HepG2 (cell line): Measurements from ENCODE around the gene PACS1. TPM values are rescaled to one million over a fixed set of nuclear protein-coding genes. Genes with fewer than 3 reads are reported as not detected.
A peak's percentile ranks its signal among the peaks of the same experiment; 100 is the strongest.

ENCODE experiments used
- ATAC-seq: fragments of 200-7000 bp; cut with Tn5 transposase; 3 replicates; pipeline ENCODE4 v1.9.1; 2020; ENCODE audit warnings: mild to moderate bottlenecking, moderate library complexity
- BruUV-seq: library from RNA; stranded (reverse); fragments of 400-500 nt; replicated peaks from 2 replicates; lab custom pipeline; 2021; lab: Mats Ljungman, UMichigan
- CTCF ChIA-PET: fragments of 300-600 bp; formaldehyde crosslinking; extraction: SDS; loops from one replicate; lab custom pipeline; 2021; ENCODE audit warnings: low total read pairs, inconsistent platforms, low intra/inter-chr PET ratio; lab: Yijun Ruan, JAX
- POLR2A ChIA-PET: fragments of 350-600 bp; sonication (Branson Sonifier 250); formaldehyde crosslinking; loops from one replicate; lab custom pipeline; 2020; ENCODE audit warnings: antibody characterized with exemption, inconsistent platforms; lab: Yijun Ruan, JAX
- DNase-seq: peaks from one replicate; pipeline ENCODE4 v3.0.0-alpha.2; 2015; ENCODE audit warnings: low spot score
- FAIRE-seq: peaks from 3 replicates; lab custom pipeline; 2011; peaks lifted over from hg19 to GRCh38; lab: Jason Lieb, UNC
- H2AFZ ChIP-seq: one replicate; pipeline ENCODE4 v1.6.1; 2011; ENCODE audit warnings: low read length, inconsistent platforms
- H3K27ac ChIP-seq: fragments of 300-600 bp; 3 replicates; pipeline ENCODE4 v1.8.0; 2011; ENCODE audit warnings: mixed run types, mild to moderate bottlenecking, mixed read lengths, low read length, inconsistent platforms; ENCODE audit not compliant: insufficient read depth; ENCODE audit errors: extremely low read length
- H3K27me3 ChIP-seq, 2 experiments: fragments of 200-600 bp in 1 of 2; 2 replicates in 1 of 2; 3 replicates in 1 of 2; pipeline versions ENCODE4 v1.6.0 to v1.8.0; 2011; ENCODE audit warnings: low read length in 2 of 2, mild to moderate bottlenecking in 2 of 2, moderate library complexity in 2 of 2, inconsistent platforms in 1 of 2; ENCODE audit not compliant: insufficient read depth in 2 of 2, control insufficient read depth in 1 of 2
- H3K36me3 ChIP-seq, 2 experiments: fragments of 200-600 bp in 1 of 2; replicated peaks in 1 of 2; 2 replicates in 1 of 2; 3 replicates in 1 of 2; pipeline versions ENCODE4 v1.5.1 to v1.8.0; 2011; ENCODE audit warnings: low read length in 2 of 2, inconsistent platforms in 1 of 2; ENCODE audit not compliant: insufficient read depth in 2 of 2, control insufficient read depth in 1 of 2
- H3K4me1 ChIP-seq: 2 replicates; pipeline ENCODE4 v1.5.1; 2012; ENCODE audit warnings: low read length, inconsistent platforms; ENCODE audit not compliant: insufficient read depth
- H3K4me2 ChIP-seq: 2 replicates; pipeline ENCODE4 v1.6.0; 2011; ENCODE audit warnings: low read depth, low read length, inconsistent platforms
- H3K4me3 ChIP-seq, 3 experiments: fragments of 200-600 bp in 1 of 3; sonication (generic), shearing (Covaris generic) in 1 of 3; replicated peaks in 1 of 3; 2 replicates each; pipeline ENCODE4 v1.5.1; 2011 to 2016; ENCODE audit warnings: low read length in 3 of 3, inconsistent platforms in 2 of 3, low read depth in 2 of 3, mild to moderate bottlenecking in 2 of 3, control low read depth in 1 of 3, mixed read lengths in 1 of 3; ENCODE audit not compliant: insufficient read depth in 1 of 3
- H3K79me2 ChIP-seq: one replicate; pipeline ENCODE4 v1.6.1; 2011; ENCODE audit warnings: low read length, inconsistent platforms; ENCODE audit not compliant: insufficient read depth
- H3K9ac ChIP-seq: 2 replicates; pipeline ENCODE4 v1.6.0; 2011; ENCODE audit warnings: mild to moderate bottlenecking, low read depth, low read length, inconsistent platforms; ENCODE audit not compliant: insufficient read depth
- H3K9me3 ChIP-seq: 2 replicates; pipeline ENCODE4 v1.5.1; 2012; ENCODE audit warnings: mild to moderate bottlenecking, low read length
- H4K20me1 ChIP-seq: 2 replicates; pipeline ENCODE4 v1.6.0; 2011; ENCODE audit warnings: inconsistent platforms, mild to moderate bottlenecking, low read length, moderate library complexity; ENCODE audit not compliant: insufficient read depth
- HNRNPH1 ChIP-seq: fragments of 200-400 bp; formaldehyde crosslinking; optimal IDR thresholded peaks from 2 replicates; pipeline ENCODE3; 2017; ENCODE audit warnings: mild to moderate bottlenecking, low read depth, low read length
- HOXD1 ChIP-seq: sonication (generic); formaldehyde crosslinking; IDR thresholded peaks from 2 replicates; pipeline ENCODE4 v1.5.0; 2020; ENCODE audit warnings: missing genetic modification reagents
- IRF2 ChIP-seq: IDR thresholded peaks from 2 replicates; pipeline ENCODE4 v1.6.1; 2018; ENCODE audit warnings: missing genetic modification reagents, missing compliant biosample characterization
- NCOA1 ChIP-seq: sonication (generic); formaldehyde crosslinking; IDR thresholded peaks from 2 replicates; pipeline ENCODE4 v1.9.0; 2021; ENCODE audit warnings: missing genetic modification reagents
- NFKBIZ ChIP-seq: IDR thresholded peaks from 2 replicates; pipeline ENCODE4 v1.6.1; 2018; ENCODE audit warnings: missing genetic modification reagents, missing compliant biosample characterization
- NFYC ChIP-seq: IDR thresholded peaks from 2 replicates; pipeline ENCODE4 v1.6.1; 2016; ENCODE audit warnings: missing genetic modification reagents, missing compliant biosample characterization
- ONECUT2 ChIP-seq: sonication (generic); formaldehyde crosslinking; IDR thresholded peaks from 2 replicates; pipeline ENCODE4 v1.4.0; 2020; ENCODE audit warnings: missing genetic modification reagents
- RFX3 ChIP-seq: IDR thresholded peaks from 2 replicates; pipeline ENCODE4 v1.6.1; 2016; ENCODE audit warnings: missing biosample characterization, missing genetic modification reagents
- SMAD1 ChIP-seq: sonication (generic); formaldehyde crosslinking; IDR thresholded peaks from 2 replicates; pipeline ENCODE4 v1.4.0; 2020; ENCODE audit warnings: missing genetic modification reagents, low read depth, mild to moderate bottlenecking, borderline replicate concordance
- ZNF614 ChIP-seq: IDR thresholded peaks from 2 replicates; pipeline ENCODE4 v1.6.1; 2018; ENCODE audit warnings: missing biosample characterization, missing genetic modification reagents, inconsistent platforms, borderline replicate concordance
- WGBS: methylation state at CpG from one replicate; pipeline ENCODE4 v1.1.6; 2017; ENCODE audit warnings: low lambda C conversion rate; 5-methylcytosine and 5-hydroxymethylcytosine counted together
- in situ Hi-C: cut with HindIII; loops from 2 replicates; pipeline ENCODE4 v1.10.0; 2017; ENCODE audit warnings: low pct_unique_long_range_greater_than_20kb; ENCODE audit not compliant: extremely low pct_ligation_motif_present
- intact Hi-C: fragments of 100-400 bp; cut with micrococcal nuclease; formaldehyde crosslinking; loops from one replicate; pipeline ENCODE4 v1.10.0; 2022; ENCODE audit not compliant: unreplicated experiment
- polyA plus RNA-seq, 8 experiments: library from polyadenylated mRNA; depleted of rRNA in 3 of 8; stranded (reverse) in 7 of 8; unstranded in 1 of 8; fragments of >200 nt; fragmentation: Illumina TruSeq in 4 of 8; extraction: Trizol in 4 of 8; gene quantifications; 2 replicates each; pipeline versions ENCODE4 v1.2.1 to v1.2.3, GENCODE V29; 2011 to 2016; ENCODE audit warnings: low read depth in 4 of 8, missing spikeins in 1 of 8, mixed read lengths in 1 of 8; ENCODE audit not compliant: insufficient read depth in 1 of 8
- total RNA-seq, 5 experiments: library from RNA; depleted of rRNA; stranded (reverse); fragments of >200 nt; fragmentation: Illumina TruSeq; extraction: Trizol; gene quantifications; 2 replicates each; pipeline ENCODE4 v1.2.3, GENCODE V29; 2016; ENCODE audit warnings: low read depth in 1 of 5
- TF ChIP-seq, protein P1 (sequence below): sonication (generic); formaldehyde crosslinking; IDR thresholded peaks from 2 replicates; pipeline ENCODE4 v1.9.0; 2021; ENCODE audit warnings: mild to moderate bottlenecking, missing genetic modification reagents
- TF ChIP-seq, protein P2 (sequence below): sonication (generic); formaldehyde crosslinking; IDR thresholded peaks from 2 replicates; pipeline ENCODE4 v1.4.0; 2020; ENCODE audit warnings: missing genetic modification reagents
- TF ChIP-seq, protein P3 (sequence below): sonication (generic); formaldehyde crosslinking; IDR thresholded peaks from 2 replicates; pipeline ENCODE4 v1.9.0; 2021; ENCODE audit warnings: missing genetic modification reagents, mild to moderate bottlenecking, borderline replicate concordance

PACS1 gene
- total and polyA plus RNA-seq, 2 of the 13 experiments (the other 11 are each of a cell fraction or from before 2014, with no cell fraction given): 7.6 to 8.6 TPM

DNA sequence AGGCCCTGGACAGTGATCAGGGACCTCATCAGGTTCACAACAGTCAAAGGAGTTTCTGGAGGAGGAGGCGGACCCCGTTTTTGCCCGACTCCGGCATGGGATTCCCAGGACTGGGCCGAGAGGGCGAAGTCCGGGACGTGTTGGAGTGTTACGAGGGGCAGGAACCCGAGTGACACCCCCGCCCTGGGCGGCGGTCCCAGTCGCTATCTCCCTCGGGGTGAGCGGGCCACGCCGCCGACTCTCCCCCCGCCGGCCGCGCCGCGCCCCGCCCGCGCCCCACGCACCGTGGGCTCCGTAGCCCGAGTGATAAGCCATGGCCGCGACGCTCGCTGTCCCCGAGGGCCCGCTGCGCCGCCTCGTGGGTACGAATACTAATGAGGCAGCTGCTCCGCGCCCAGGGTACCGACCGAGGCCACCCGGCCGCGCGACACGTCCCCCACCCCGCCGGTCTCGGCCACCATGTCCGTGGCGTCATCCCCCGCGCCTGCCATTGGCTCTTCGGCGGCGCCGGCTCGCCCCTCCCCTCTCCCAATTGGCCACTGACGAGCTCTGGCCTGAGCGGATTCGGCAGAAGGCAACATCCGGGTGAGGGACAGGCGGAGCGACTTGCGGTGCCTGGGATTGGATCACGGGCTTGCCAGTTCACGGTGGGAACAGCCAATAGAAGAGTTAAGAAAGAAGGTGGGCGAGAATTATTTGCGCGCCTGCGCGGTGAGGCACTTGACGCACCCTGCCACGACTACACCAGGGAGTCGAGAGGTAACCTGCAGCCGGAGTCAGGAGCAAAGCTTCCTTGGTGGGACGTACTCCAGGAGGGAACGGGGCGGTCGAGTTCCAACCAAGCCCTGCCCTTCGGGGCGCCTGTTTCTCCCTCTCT lies 218.8 kb downstream of the PACS1 start, which contains the start of gene YIF1A:
TSS of gene YIF1A (minus strand) at position 473 of the 877 bp plus-strand sequence. CDS start at position 315, 158 bp downstream.
- Histone ChIP-seq H3K4me1 (peaks cover 61% of the 10 kb centered on the region), H3K36me3 (peaks cover 5 to 23% of the 10 kb centered on the region in 2 experiments; a peak in 4 of 5 replicates), H3K9me3 (no peaks in the 10 kb centered on the region), H3K4me2 (peak within 1 kb of the TSS; percentile 94), H3K9ac (peak within 1 kb of the TSS; percentile 96), H3K27me3 (peaks cover 0 to 22% of the 10 kb centered on the region in 2 experiments; a peak in 4 of 5 replicates), H3K79me2 (peaks cover 29% of the 10 kb centered on the region), H4K20me1 (no peaks in the 10 kb centered on the region), H2AFZ (no peak within 1 kb of the TSS), H3K4me3 (peak within 1 kb of the TSS; percentile 79 to 95 (median 88)), H3K27ac (peak within 1 kb of the TSS; percentile 97)
- intact Hi-C loops: loop anchor here (2.0 kb wide), 1 partner anchor 20 kb away; the partner anchor contains the start of gene RAB1B
- in situ Hi-C loops: no loop called here
- FAIRE-seq: peak; percentile 97
- DNase-seq: peak; percentile 99
- ATAC-seq: peak; percentile 90
- 2% methylated on average over 30 of the region's 87 CpGs for WGBS
- CTCF ChIA-PET: interaction anchor here (1.0 kb wide), 1 partner anchor 20 kb away, joined by 3 read pairs; no protein-coding TSS in a partner anchor
- no TSS peak for BruUV-seq
- POLR2A ChIA-PET: interaction anchor here (0.6 to 5.7 kb wide), 30 partner anchors 9 to 576 kb away, joined by 3 to 121 read pairs (median 5); partner anchors contain the start of genes CCDC85B, CD248, DPP3 and MRPL11
- TF ChIP-seq HOXD1: no peak
- TF ChIP-seq, protein P1, sequence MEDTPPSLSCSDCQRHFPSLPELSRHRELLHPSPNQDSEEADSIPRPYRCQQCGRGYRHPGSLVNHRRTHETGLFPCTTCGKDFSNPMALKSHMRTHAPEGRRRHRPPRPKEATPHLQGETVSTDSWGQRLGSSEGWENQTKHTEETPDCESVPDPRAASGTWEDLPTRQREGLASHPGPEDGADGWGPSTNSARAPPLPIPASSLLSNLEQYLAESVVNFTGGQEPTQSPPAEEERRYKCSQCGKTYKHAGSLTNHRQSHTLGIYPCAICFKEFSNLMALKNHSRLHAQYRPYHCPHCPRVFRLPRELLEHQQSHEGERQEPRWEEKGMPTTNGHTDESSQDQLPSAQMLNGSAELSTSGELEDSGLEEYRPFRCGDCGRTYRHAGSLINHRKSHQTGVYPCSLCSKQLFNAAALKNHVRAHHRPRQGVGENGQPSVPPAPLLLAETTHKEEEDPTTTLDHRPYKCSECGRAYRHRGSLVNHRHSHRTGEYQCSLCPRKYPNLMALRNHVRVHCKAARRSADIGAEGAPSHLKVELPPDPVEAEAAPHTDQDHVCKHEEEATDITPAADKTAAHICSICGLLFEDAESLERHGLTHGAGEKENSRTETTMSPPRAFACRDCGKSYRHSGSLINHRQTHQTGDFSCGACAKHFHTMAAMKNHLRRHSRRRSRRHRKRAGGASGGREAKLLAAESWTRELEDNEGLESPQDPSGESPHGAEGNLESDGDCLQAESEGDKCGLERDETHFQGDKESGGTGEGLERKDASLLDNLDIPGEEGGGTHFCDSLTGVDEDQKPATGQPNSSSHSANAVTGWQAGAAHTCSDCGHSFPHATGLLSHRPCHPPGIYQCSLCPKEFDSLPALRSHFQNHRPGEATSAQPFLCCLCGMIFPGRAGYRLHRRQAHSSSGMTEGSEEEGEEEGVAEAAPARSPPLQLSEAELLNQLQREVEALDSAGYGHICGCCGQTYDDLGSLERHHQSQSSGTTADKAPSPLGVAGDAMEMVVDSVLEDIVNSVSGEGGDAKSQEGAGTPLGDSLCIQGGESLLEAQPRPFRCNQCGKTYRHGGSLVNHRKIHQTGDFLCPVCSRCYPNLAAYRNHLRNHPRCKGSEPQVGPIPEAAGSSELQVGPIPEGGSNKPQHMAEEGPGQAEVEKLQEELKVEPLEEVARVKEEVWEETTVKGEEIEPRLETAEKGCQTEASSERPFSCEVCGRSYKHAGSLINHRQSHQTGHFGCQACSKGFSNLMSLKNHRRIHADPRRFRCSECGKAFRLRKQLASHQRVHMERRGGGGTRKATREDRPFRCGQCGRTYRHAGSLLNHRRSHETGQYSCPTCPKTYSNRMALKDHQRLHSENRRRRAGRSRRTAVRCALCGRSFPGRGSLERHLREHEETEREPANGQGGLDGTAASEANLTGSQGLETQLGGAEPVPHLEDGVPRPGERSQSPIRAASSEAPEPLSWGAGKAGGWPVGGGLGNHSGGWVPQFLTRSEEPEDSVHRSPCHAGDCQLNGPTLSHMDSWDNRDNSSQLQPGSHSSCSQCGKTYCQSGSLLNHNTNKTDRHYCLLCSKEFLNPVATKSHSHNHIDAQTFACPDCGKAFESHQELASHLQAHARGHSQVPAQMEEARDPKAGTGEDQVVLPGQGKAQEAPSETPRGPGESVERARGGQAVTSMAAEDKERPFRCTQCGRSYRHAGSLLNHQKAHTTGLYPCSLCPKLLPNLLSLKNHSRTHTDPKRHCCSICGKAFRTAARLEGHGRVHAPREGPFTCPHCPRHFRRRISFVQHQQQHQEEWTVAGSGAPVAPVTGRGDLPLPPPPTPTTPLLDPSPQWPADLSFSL (CRISPR knock-in tag): no peak
- no peak for TF ChIP-seq HNRNPH1
- no peak for TF ChIP-seq NFKBIZ
- TF ChIP-seq ONECUT2 (CRISPR knock-in tag): no peak
- no peak for TF ChIP-seq RFX3
- TF ChIP-seq, protein P2, sequence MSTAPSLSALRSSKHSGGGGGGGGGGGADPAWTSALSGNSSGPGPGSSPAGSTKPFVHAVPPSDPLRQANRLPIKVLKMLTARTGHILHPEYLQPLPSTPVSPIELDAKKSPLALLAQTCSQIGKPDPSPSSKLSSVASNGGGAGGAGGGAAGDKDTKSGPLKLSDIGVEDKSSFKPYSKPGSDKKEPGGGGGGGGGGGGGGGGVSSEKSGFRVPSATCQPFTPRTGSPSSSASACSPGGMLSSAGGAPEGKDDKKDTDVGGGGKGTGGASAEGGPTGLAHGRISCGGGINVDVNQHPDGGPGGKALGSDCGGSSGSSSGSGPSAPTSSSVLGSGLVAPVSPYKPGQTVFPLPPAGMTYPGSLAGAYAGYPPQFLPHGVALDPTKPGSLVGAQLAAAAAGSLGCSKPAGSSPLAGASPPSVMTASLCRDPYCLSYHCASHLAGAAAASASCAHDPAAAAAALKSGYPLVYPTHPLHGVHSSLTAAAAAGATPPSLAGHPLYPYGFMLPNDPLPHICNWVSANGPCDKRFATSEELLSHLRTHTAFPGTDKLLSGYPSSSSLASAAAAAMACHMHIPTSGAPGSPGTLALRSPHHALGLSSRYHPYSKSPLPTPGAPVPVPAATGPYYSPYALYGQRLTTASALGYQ (CRISPR knock-in tag): no peak; the same call in none of the 2 replicates
- no peak; the same call in 1 of the 2 replicates for TF ChIP-seq IRF2
- TF ChIP-seq, protein P3, sequence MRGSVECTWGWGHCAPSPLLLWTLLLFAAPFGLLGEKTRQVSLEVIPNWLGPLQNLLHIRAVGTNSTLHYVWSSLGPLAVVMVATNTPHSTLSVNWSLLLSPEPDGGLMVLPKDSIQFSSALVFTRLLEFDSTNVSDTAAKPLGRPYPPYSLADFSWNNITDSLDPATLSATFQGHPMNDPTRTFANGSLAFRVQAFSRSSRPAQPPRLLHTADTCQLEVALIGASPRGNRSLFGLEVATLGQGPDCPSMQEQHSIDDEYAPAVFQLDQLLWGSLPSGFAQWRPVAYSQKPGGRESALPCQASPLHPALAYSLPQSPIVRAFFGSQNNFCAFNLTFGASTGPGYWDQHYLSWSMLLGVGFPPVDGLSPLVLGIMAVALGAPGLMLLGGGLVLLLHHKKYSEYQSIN (CRISPR knock-in tag): no peak
- no peak for TF ChIP-seq NCOA1 (CRISPR knock-in tag)
- peak; percentile 100 for TF ChIP-seq NFYC (CRISPR knock-in tag)
- no peak for TF ChIP-seq SMAD1
- TF ChIP-seq ZNF614: 0 out of 2 replicates have a peak, but pooled peaks have one; percentile 2
